ENCODE measurements around the gene DSCAML1.

DSCAML1 gene

DNA sequence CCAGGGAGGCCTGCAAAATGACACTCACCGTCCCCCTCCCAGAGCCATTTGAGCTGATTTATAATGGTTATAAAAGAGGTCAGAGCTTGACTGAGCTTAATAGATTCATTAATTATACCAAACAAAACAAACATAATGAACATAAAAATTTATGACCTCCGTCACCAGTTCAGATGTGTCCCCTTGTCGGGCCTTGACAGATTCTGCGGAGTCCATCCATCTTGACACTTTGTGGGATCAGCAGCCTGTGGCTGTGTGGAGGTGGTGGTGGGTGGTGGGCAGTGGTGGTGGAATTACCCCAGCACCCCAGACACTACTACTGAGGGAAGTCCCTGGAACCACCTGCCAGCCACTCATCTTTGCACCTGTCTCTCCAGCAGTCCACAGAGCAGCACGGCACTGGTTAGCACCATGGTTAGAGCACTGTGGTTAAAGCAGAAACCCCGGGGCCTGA, 83.5 kb downstream of the DSCAML1 start:
- H3K4me1 Mint-ChIP-seq = no peaks in the 10 kb centered on the region
- no peaks in the 10 kb centered on the region for H3K9me3 Mint-ChIP-seq
- H3K36me3 Mint-ChIP-seq = no peaks in the 10 kb centered on the region
- H3K27me3 Mint-ChIP-seq = peaks cover 15% of the 10 kb centered on the region
- DNase-seq (ENCODE audit: low spot score in 2 of 2) = no peak
- H3K27ac Mint-ChIP-seq = no peak overlapping the region
- ATAC-seq (ENCODE audit: low read depth) = no peak
- H3K4me3 Mint-ChIP-seq = no peak overlapping the region

DNA sequence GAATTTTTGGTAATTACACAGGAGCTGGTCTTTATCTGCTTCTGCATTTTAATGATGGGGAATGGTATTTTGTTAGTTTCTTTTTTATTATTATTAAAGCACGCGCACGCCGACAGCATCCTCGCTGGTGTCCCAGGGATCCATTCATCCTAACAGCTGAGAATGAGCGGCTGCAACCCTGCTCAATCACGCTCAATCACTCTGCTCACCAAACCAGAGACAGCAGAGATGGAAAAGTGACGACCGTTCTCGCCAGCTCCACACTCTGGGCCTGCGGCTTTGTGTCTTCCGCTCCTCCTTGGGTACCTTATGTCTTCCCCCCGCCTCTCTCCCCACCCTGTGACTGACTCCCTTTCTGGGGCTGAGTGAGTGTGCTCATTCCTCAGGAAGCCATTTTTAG, 84.5 kb downstream of the DSCAML1 start:
- H3K9me3 Mint-ChIP-seq = no peaks in the 10 kb centered on the region
- no peaks in the 10 kb centered on the region for H3K36me3 Mint-ChIP-seq
- ATAC-seq (ENCODE audit: low read depth) (no peak), DNase-seq (ENCODE audit: low spot score in 2 of 2) (no peak)
- peaks cover 14% of the 10 kb centered on the region for H3K27me3 Mint-ChIP-seq
- H3K27ac Mint-ChIP-seq = no peak overlapping the region
- H3K4me1 Mint-ChIP-seq = no peaks in the 10 kb centered on the region
- H3K4me3 Mint-ChIP-seq = no peak overlapping the region

DNA sequence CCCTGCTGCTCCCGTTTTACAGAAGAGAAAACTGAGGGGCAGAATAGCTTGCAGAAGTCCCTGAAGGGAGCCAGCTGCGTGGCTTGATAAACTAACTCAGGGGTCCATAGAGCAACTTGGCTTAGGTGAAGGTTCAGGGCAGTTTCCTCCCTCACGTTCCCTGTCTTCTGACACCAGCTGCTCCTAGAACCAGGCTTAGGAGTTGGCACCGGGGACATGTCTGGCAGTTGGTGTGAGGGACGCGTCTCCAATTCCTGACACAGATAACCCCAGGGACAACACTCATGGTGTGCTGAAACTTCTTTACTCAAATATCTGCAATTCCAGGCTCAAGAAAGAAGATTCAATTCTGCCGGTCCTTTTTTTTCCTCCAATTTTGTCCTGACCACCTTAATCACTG, 85.7 kb downstream of the DSCAML1 start:
- peaks cover 12% of the 10 kb centered on the region for H3K27me3 Mint-ChIP-seq
- ATAC-seq (ENCODE audit: low read depth) = no peak

DNA sequence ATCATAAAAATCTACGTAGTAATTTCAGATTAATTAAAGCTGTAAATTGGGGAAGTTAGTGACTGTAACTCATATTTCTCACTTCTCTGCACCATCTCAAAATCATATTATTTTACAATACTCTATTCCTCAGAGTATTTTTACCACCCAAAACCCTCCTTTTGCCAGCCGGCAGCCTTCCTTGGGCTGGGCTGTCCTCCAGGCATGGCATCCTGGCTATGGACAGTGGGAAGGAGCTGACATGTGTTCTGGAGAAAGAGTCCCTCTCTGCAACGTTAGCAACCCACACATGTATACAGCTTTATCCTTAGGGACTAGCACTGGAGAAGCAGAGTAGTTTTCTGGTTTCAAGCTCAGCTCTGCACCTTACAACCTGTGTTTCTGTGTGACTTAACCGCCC, 86.8 kb downstream of the DSCAML1 start:
- peaks cover 12% of the 10 kb centered on the region for H3K27me3 Mint-ChIP-seq
- H3K4me1 Mint-ChIP-seq = no peaks in the 10 kb centered on the region
- DNase-seq (ENCODE audit: low spot score in 2 of 2) = no peak
- no peak overlapping the region for H3K27ac Mint-ChIP-seq
- no peak for ATAC-seq (ENCODE audit: low read depth)
- H3K4me3 Mint-ChIP-seq = no peak overlapping the region
- no peaks in the 10 kb centered on the region for H3K9me3 Mint-ChIP-seq
- no peaks in the 10 kb centered on the region for H3K36me3 Mint-ChIP-seq

More for the DNA sequence above, 85.7 kb downstream of the DSCAML1 start:
- DNase-seq (ENCODE audit: low spot score in 2 of 2) = no peak
- H3K9me3 Mint-ChIP-seq = no peaks in the 10 kb centered on the region
- no peaks in the 10 kb centered on the region for H3K36me3 Mint-ChIP-seq
- H3K4me3 Mint-ChIP-seq = no peak overlapping the region
- H3K4me1 Mint-ChIP-seq = no peaks in the 10 kb centered on the region
- no peak overlapping the region for H3K27ac Mint-ChIP-seq

DNA sequence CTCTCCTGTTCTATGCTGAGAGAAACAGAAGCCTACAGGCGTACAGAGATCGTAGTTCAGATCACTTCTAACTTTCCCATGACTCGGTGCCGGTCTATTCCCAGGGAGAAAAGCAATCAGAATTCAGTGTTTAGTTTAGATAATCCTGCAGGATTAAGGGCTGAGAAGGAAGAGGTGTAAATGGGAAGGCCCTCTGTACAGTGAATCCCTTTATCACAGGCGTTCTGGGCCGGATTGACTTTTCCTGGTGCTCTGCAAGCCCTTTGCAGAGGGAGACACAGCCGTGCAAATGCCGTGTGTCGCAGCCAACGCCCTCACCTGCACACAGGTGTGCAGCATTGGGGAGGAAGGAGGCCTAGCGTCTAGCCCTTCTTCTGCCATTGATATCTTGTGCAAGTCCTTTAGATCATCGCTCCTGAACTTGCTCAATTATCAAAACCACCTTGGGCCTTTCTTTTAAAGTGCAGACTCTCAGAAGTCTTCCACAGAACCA, 90.6 kb downstream of the DSCAML1 start:
- no peak for ATAC-seq (ENCODE audit: low read depth)
- Mint-ChIP-seq H3K9me3 (no peaks in the 10 kb centered on the region), H3K27me3 (peaks cover 11% of the 10 kb centered on the region), H3K4me1 (peaks cover 5% of the 10 kb centered on the region), H3K27ac (no peak overlapping the region), H3K36me3 (no peaks in the 10 kb centered on the region), H3K4me3 (no peak overlapping the region)
- DNase-seq (ENCODE audit: low spot score in 2 of 2) = no peak

DNA sequence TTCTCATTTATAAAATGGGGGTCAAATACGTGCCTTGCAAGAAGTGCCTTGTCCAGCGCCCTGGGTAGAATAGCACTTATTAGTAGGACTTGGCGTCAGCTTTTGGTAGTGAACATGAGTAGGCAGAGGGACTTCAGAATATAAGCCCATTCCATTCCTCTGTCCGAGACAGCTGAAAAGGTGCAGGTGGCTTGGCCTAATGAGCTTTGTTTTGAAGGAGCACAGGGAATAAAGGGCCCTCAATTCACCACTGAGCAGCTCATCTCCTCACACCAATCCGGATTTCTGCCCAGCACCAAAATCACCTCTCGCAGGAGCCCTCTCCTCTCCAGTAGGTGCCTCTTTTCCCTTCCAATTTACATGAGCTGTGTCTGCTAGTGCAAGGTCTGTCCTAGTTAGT, 91.2 kb downstream of the DSCAML1 start:
- Mint-ChIP-seq H3K27ac (no peak overlapping the region), H3K4me1 (peaks cover 5% of the 10 kb centered on the region), H3K36me3 (no peaks in the 10 kb centered on the region), H3K4me3 (no peak overlapping the region), H3K27me3 (peaks cover 8% of the 10 kb centered on the region), H3K9me3 (no peaks in the 10 kb centered on the region)
- DNase-seq (ENCODE audit: low spot score in 2 of 2) (no peak), ATAC-seq (ENCODE audit: low read depth) (no peak)

DNA sequence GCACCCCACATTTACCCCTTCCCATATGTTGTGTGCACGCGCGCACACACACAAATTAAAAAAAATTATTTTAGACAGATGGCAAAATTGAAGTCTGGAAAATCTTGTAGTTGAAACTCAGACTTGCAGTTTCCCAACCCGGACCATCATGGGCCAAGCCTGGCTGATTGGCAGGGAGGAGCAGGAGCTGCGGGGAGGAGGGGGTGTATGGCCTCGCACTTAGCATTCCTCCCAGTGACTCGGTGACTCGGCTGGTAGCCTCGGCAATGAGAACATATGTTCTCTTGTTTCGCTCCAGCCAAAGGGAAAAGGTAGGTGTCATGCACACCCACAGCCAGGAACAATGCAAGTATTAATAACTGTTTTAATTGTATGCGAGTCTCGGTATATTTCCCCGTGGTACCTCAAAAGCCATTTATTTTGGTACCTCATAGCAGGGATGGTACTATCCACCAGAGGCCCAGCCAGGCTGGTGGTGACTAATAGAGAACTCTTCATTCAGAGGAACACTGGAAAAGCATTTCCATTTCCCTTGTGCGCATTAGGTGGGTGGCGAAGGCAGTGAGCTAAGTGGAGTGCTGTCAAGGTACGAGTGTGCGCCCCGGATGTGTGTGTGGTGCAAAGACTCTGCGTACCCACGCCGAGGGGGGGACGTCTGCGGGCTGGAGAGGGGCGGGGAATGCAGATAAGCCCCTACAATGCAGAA, 92.5 kb downstream of the DSCAML1 start:
- ATAC-seq (ENCODE audit: low read depth) = no peak
- Mint-ChIP-seq H3K36me3 (no peaks in the 10 kb centered on the region), H3K4me3 (no peak overlapping the region)

DNA sequence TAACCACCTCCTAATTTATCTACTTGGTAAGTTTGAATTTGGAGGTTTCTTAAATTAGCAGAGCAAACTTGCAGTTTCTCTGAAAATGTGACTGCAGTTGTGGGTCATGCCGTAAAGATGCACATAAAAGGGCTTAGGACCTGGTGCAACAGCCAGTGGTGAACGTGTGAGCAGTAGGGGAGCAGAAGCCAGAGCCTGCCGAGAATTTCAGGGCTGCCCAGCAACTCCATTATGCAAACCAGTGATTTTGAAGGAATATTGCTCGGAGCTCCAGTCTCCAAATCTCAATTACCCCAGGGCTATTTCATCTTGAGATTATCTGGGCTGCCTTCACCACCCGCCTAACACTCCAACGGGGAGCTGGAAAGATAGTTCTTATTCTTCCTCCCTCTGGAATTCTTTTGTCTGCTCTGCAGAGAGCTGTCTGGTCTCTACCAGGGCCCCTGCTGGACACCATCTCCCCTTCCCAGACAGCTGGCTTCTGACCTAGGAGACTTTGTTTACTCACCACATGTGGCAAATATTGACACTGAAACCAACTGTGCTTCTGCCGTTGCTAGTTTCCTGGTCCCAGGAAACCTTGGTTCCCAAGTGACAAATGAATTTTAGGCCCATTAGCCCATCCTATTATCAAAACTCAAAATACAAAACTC, 93.9 kb downstream of the DSCAML1 start:
- Mint-ChIP-seq H3K4me1 (peaks cover 5% of the 10 kb centered on the region), H3K27me3 (peaks cover 11% of the 10 kb centered on the region), H3K4me3 (no peak overlapping the region), H3K9me3 (no peaks in the 10 kb centered on the region), H3K27ac (no peak overlapping the region), H3K36me3 (no peaks in the 10 kb centered on the region)
- ATAC-seq (ENCODE audit: low read depth) (no peak), DNase-seq (ENCODE audit: low spot score in 2 of 2) (no peak)

More for the DNA sequence above, 92.5 kb downstream of the DSCAML1 start:
- no peak overlapping the region for H3K27ac Mint-ChIP-seq
- peaks cover 5% of the 10 kb centered on the region for H3K4me1 Mint-ChIP-seq
- DNase-seq (ENCODE audit: low spot score in 2 of 2) = no peak
- peaks cover 11% of the 10 kb centered on the region for H3K27me3 Mint-ChIP-seq
- H3K9me3 Mint-ChIP-seq = no peaks in the 10 kb centered on the region

DNA sequence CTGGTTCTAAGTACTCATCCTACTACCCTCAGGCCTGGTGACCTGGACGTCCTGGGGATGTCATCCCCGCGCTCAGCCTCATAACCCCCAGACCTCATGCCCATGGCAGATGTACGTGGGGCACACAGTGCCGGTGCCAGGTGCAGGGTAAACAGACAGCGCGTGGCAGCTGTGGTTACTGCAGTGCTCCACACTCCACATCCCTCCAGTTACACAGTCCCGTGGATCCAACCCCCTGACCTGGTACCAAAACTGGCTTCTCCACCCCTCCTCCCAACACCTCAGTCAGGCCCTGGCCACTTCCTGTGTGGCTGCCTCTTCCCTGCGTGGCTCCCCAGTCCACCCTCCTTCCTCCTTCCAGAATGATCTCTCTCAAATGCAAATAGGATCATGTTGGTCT, 95.2 kb downstream of the DSCAML1 start:
- Mint-ChIP-seq H3K4me1 (peaks cover 5% of the 10 kb centered on the region), H3K9me3 (no peaks in the 10 kb centered on the region), H3K4me3 (no peak overlapping the region), H3K27me3 (peaks cover 11% of the 10 kb centered on the region), H3K36me3 (no peaks in the 10 kb centered on the region), H3K27ac (no peak overlapping the region)
- ATAC-seq (ENCODE audit: low read depth) (no peak), DNase-seq (ENCODE audit: low spot score in 2 of 2) (no peak)

DNA sequence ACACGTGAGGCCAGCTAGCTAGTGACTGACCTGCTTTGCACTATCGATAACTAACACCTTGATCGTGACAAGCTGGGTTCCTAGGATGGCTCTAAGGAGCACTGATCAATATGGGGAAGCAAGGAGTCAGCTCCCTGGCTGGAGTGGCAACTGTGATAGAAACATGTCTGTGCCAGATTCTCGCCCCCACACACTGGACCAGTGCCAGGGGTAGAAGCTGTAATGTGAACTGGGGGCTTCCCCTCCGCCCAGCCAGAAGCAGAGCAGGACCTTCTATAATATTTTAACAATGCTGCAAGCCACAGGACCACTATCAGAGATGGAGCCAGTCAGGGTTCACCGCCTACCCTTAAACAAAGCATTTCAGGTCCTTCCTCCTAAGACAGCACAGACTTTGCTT, 96.5 kb downstream of the DSCAML1 start:
- DNase-seq (ENCODE audit: low spot score in 2 of 2) (no peak), ATAC-seq (ENCODE audit: low read depth) (no peak)
- peaks cover 5% of the 10 kb centered on the region for H3K4me1 Mint-ChIP-seq
- H3K9me3 Mint-ChIP-seq = no peaks in the 10 kb centered on the region
- no peaks in the 10 kb centered on the region for H3K36me3 Mint-ChIP-seq
- no peak overlapping the region for H3K27ac Mint-ChIP-seq
- H3K4me3 Mint-ChIP-seq = no peak overlapping the region
- H3K27me3 Mint-ChIP-seq = peaks cover 11% of the 10 kb centered on the region

DNA sequence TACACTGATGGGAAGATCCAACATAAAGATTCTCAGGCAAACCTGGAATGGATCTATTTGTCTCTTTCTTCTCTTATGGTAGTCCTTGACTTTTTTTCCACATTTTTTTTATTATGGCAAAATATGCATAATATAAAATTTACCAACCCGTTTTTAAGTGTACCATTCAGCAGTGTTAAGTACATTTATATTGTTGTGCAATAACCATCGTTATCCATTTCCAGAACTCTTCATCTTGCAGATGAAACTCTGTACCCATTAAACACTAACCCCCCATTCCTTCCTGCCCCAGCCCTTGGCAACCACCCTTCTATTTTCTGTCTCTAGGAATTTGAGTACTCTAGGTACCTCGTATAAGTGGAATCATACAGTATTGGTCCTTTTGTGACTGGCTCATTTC, 99.7 kb downstream of the DSCAML1 start:
- no peak for ATAC-seq (ENCODE audit: low read depth)
- no peak overlapping the region for H3K27ac Mint-ChIP-seq
- H3K9me3 Mint-ChIP-seq = no peaks in the 10 kb centered on the region

DNA sequence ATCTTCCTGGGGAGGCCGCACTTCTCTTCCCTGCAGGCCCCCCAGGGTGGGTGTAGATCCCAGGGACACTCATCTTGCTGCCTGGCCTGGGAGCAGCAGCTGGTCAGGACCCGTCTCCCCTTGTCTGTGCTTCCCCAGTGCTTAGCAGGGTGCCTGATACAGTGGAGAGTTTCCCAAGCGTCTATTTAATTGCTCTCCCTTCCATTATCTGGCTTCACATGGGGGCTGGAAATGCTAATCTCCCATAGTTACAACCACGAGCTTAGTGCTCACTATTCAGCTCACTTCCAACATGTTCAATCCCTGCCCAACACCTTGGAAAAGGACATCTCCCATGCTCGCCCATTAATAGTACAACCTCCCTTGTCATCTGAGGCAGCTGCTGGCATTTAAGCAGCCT, 100.5 kb downstream of the DSCAML1 start:
- no peaks in the 10 kb centered on the region for H3K36me3 Mint-ChIP-seq
- no peaks in the 10 kb centered on the region for H3K4me1 Mint-ChIP-seq
- peaks cover 4% of the 10 kb centered on the region for H3K27me3 Mint-ChIP-seq
- no peak overlapping the region for H3K4me3 Mint-ChIP-seq
- H3K27ac Mint-ChIP-seq = no peak overlapping the region
- H3K9me3 Mint-ChIP-seq = no peaks in the 10 kb centered on the region
- DNase-seq (ENCODE audit: low spot score in 2 of 2) (no peak), ATAC-seq (ENCODE audit: low read depth) (no peak)

More for the DNA sequence above, 99.7 kb downstream of the DSCAML1 start:
- Mint-ChIP-seq H3K36me3 (no peaks in the 10 kb centered on the region), H3K4me3 (no peak overlapping the region), H3K4me1 (peaks cover 5% of the 10 kb centered on the region), H3K27me3 (peaks cover 10% of the 10 kb centered on the region)
- DNase-seq (ENCODE audit: low spot score in 2 of 2) = no peak

DNA sequence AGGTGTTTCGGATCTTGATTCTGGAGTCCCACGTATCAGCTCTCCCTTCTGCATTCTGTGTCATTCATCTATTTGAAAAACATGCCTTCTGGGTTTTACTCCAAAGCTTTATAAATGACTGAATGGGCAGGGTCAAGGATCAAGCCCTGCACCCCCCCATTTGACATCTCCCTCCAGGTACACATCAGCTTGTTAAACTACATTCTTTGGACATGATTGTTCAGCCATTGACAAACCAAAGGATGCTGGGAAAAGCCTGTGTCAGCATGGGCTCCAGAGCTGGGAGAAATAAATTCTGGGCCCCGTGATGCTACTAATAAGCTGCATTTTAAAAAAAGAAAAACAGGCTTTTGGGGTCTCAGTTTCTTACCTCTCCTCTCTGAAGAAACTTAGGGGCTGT, 103.7 kb downstream of the DSCAML1 start:
- peaks cover 6% of the 10 kb centered on the region for H3K27me3 Mint-ChIP-seq
- no peak for DNase-seq (ENCODE audit: low spot score in 2 of 2)
- H3K36me3 Mint-ChIP-seq = no peaks in the 10 kb centered on the region
- H3K4me1 Mint-ChIP-seq = no peaks in the 10 kb centered on the region
- ATAC-seq (ENCODE audit: low read depth) = no peak
- H3K4me3 Mint-ChIP-seq = no peak overlapping the region
- no peaks in the 10 kb centered on the region for H3K9me3 Mint-ChIP-seq
- H3K27ac Mint-ChIP-seq = no peak overlapping the region

DNA sequence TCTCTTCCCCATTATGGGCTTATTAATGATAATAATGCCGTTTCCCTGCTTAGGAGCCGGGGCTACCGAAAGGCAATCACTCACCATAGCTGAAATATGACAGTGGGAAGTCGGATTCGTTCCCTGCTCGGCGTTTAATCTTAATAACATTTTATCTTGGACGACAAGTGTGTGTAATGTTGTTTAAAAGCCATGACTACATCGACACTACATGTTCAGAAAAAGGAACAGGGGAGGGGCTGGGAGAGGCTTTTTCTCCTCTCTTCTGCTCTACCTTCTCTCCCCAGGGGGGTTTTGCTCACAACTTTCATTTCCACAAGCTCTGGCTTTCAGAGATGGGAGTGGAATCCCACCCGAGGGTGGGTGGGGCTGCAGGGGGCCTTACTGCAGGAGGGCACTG, 105.5 kb downstream of the DSCAML1 start:
- Mint-ChIP-seq H3K4me1 (no peaks in the 10 kb centered on the region), H3K4me3 (no peak overlapping the region), H3K27me3 (peaks cover 10% of the 10 kb centered on the region), H3K36me3 (no peaks in the 10 kb centered on the region), H3K9me3 (no peaks in the 10 kb centered on the region), H3K27ac (no peak overlapping the region)
- ATAC-seq (ENCODE audit: low read depth) (no peak), DNase-seq (ENCODE audit: low spot score in 2 of 2) (no peak)

DNA sequence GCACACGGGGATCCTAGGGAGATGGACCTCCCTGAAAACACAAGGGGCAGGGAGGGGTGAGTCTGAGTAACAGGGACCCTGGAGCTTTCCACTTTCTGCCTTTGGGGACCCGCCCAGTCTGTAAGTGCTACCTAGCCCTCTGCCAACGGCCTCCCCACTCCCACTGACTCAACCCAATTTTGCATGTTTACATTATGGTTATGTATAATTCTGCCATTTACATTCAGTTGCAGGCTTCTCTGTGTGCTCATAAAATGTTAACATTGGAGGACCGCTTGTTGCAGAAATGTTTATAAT, 105.8 kb downstream of the DSCAML1 start:
- H3K9me3 Mint-ChIP-seq = no peaks in the 10 kb centered on the region
- H3K4me1 Mint-ChIP-seq = no peaks in the 10 kb centered on the region
- H3K36me3 Mint-ChIP-seq = no peaks in the 10 kb centered on the region
- peaks cover 10% of the 10 kb centered on the region for H3K27me3 Mint-ChIP-seq
- H3K4me3 Mint-ChIP-seq = no peak overlapping the region
- ATAC-seq (ENCODE audit: low read depth) (no peak), DNase-seq (ENCODE audit: low spot score in 2 of 2) (no peak)
- H3K27ac Mint-ChIP-seq = no peak overlapping the region

Data from memory B cell (primary cell).